K562 (cell line): ENCODE results near the gene AKR1A1. TPM values are rescaled to one million over a fixed set of nuclear protein-coding genes. Genes with fewer than 3 reads are reported as not detected.

Source experiments
- FOXK2 ChIP-seq, 2 experiments: fragments of 450-650 bp; IDR thresholded peaks in 1 of 2; conservative IDR thresholded peaks in 1 of 2; 2 replicates each; pipeline ENCODE4 v1.6.1; 2016; ENCODE audit warnings: low read depth in 2 of 2, mild to moderate bottlenecking in 1 of 2
- HIVEP1 ChIP-seq: fragments of 250-450 bp; sonication (Bioruptor Pico); IDR thresholded peaks from 2 replicates; pipeline ENCODE4 v1.4.0; 2020; ENCODE audit warnings: mild to moderate bottlenecking
- KLF13 ChIP-seq: fragments of 450-650 bp; IDR thresholded peaks from 2 replicates; pipeline ENCODE4 v1.6.1; 2016; ENCODE audit warnings: missing genetic modification characterization, low read depth, mild to moderate bottlenecking, missing compliant biosample characterization, moderate library complexity, borderline replicate concordance
- MAZ ChIP-seq, 2 experiments: fragments of 450-650 bp in 1 of 2; sonication (generic) in 1 of 2; formaldehyde crosslinking; IDR thresholded peaks in 1 of 2; conservative IDR thresholded peaks in 1 of 2; 2 replicates each; pipeline versions ENCODE4 v1.4.0 to v1.5.0; 2020; ENCODE audit warnings: mild to moderate bottlenecking in 1 of 2, missing genetic modification reagents in 1 of 2
- POLR2B ChIP-seq: fragments of 450-650 bp; IDR thresholded peaks from 2 replicates; pipeline ENCODE4 v1.6.1; 2018; ENCODE audit warnings: low read depth; ENCODE audit not compliant: partially characterized antibody
- PPARD ChIP-seq: fragments of 250-450 bp; sonication (Bioruptor Pico); IDR thresholded peaks from 2 replicates; pipeline ENCODE4 v1.8.0; 2022; ENCODE audit warnings: inconsistent platforms, mild to moderate bottlenecking, moderate library complexity
- RHOXF2B ChIP-seq: fragments of 250-450 bp; sonication (Bioruptor Pico); conservative IDR thresholded peaks from 2 replicates; pipeline ENCODE4 v1.5.1; 2021
- SAFB ChIP-seq: fragments of 200-400 bp; formaldehyde crosslinking; IDR thresholded peaks from 2 replicates; pipeline ENCODE4 v1.6.1; 2017; ENCODE audit warnings: low read depth, low read length, borderline replicate concordance
- ZBTB7A ChIP-seq: IDR thresholded peaks from 2 replicates; pipeline ENCODE4 v1.6.1; 2011; ENCODE audit warnings: low read depth, mild to moderate bottlenecking, low read length, moderate library complexity, borderline replicate concordance; ENCODE audit not compliant: control insufficient read depth
- ZNF263 ChIP-seq: sonication (generic); formaldehyde crosslinking; IDR thresholded peaks from 2 replicates; pipeline ENCODE4 v1.8.0; 2022; ENCODE audit warnings: mild to moderate bottlenecking, missing genetic modification reagents, borderline replicate concordance
- polyA plus RNA-seq, 8 experiments: library from polyadenylated mRNA; depleted of rRNA in 4 of 8; stranded (reverse) in 5 of 8; unstranded in 3 of 8; fragments of >200 nt; fragmentation: Nextera tagmentation in 2 of 8; fragmentation: Illumina TruSeq in 1 of 8; extraction: Ambion mirVana in 2 of 8; extraction: Trizol in 1 of 8; gene quantifications; 2 replicates each; pipeline versions ENCODE4 v1.2.1 to v1.2.3, GENCODE V29; 2011 to 2014; ENCODE audit warnings: inconsistent platforms in 1 of 8, missing spikeins in 1 of 8
- total RNA-seq, 7 experiments: library from RNA; depleted of rRNA in 6 of 7; stranded (reverse); fragments of >200 nt in 6 of 7; fragmentation: Illumina TruSeq in 2 of 7; extraction: Trizol in 2 of 7; gene quantifications; 2 replicates each; pipeline versions ENCODE4 v1.2.1 to v1.2.3, GENCODE V29; 2011 to 2021; ENCODE audit warnings: low replicate concordance in 1 of 7
- TF ChIP-seq, protein P1 (sequence below): fragments of 250-450 bp; sonication (Bioruptor Pico); IDR thresholded peaks from 2 replicates; pipeline ENCODE4 v1.4.0; 2020
- TF ChIP-seq, protein P2 (sequence below): fragments of 450-650 bp; IDR thresholded peaks from 2 replicates; pipeline ENCODE4 v1.6.1; 2016; ENCODE audit warnings: low read depth

The AKR1A1 gene
- total and polyA plus RNA-seq, 9 of the 15 experiments (the other 6 are each of a cell fraction or from before 2014, with no cell fraction given), result 68.6 to 211 (median 132) TPM

DNA sequence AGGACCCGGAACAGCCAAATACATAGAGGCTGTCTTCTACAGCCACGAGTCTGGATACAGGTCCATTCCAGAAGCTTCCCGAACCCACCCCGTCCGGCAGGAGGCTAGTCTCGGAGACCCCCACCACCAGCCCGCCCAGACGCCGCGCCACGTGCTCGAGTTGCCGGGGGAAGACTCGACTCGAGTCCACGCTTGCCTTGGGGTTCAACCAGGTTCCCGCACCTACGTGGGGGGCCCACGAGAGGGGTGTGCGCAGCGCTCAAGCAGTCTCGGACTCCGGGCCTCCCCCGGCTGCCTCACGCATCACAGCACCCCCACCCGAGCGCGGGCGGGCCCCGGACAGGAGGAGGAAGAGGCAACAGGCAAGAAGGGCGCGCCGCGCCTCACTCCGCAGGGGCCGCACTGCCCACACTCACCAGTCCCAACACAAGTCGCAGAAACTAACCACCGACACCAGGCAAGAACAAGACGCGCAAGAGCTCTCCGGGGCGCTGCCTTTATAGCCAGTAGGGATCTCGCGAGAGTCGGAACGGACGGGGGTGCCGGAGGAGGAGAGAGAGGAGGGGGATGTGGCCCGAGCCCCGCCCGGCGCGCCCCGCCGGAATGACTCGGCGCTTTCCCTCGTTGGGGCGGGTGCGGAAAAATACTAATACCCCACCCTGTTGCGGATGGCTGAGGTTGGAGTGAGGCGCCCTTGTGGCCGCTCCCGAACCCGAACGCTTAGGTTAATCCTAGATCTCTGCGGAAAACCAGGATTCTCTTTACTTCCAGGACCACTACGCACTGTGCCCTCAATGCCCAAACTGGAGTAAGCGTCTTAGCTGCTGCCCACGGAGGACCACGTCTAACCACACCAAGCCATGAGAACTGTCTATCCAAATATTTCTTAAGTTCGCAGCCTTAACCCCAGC, 29.0 kb upstream of the AKR1A1 start, which contains the start of gene PRDX1 (continued):
- TF ChIP-seq POLR2B (peak; percentile 100), ZBTB7A (peak; percentile 96), HIVEP1 (CRISPR knock-in tag) (no peak), PPARD (CRISPR knock-in tag) (no peak), SAFB (peak; percentile 87), FOXK2 (conservative IDR thresholded peaks at IDR 0.05 in 1 of 2, IDR thresholded peaks at IDR 0.05 in 1 of 2; ENCODE audit: low read depth in 2 of 2) (peak; percentile 68 to 76), RHOXF2B (CRISPR knock-in tag) (no peak), MAZ (CRISPR knock-in tag; conservative IDR thresholded peaks at IDR 0.05 in 1 of 2, IDR thresholded peaks at IDR 0.05 in 1 of 2) (peak; percentile 100), KLF13 (tag) (peak; percentile 68), ZNF263 (peak; percentile 84)
- TF ChIP-seq, protein P1, sequence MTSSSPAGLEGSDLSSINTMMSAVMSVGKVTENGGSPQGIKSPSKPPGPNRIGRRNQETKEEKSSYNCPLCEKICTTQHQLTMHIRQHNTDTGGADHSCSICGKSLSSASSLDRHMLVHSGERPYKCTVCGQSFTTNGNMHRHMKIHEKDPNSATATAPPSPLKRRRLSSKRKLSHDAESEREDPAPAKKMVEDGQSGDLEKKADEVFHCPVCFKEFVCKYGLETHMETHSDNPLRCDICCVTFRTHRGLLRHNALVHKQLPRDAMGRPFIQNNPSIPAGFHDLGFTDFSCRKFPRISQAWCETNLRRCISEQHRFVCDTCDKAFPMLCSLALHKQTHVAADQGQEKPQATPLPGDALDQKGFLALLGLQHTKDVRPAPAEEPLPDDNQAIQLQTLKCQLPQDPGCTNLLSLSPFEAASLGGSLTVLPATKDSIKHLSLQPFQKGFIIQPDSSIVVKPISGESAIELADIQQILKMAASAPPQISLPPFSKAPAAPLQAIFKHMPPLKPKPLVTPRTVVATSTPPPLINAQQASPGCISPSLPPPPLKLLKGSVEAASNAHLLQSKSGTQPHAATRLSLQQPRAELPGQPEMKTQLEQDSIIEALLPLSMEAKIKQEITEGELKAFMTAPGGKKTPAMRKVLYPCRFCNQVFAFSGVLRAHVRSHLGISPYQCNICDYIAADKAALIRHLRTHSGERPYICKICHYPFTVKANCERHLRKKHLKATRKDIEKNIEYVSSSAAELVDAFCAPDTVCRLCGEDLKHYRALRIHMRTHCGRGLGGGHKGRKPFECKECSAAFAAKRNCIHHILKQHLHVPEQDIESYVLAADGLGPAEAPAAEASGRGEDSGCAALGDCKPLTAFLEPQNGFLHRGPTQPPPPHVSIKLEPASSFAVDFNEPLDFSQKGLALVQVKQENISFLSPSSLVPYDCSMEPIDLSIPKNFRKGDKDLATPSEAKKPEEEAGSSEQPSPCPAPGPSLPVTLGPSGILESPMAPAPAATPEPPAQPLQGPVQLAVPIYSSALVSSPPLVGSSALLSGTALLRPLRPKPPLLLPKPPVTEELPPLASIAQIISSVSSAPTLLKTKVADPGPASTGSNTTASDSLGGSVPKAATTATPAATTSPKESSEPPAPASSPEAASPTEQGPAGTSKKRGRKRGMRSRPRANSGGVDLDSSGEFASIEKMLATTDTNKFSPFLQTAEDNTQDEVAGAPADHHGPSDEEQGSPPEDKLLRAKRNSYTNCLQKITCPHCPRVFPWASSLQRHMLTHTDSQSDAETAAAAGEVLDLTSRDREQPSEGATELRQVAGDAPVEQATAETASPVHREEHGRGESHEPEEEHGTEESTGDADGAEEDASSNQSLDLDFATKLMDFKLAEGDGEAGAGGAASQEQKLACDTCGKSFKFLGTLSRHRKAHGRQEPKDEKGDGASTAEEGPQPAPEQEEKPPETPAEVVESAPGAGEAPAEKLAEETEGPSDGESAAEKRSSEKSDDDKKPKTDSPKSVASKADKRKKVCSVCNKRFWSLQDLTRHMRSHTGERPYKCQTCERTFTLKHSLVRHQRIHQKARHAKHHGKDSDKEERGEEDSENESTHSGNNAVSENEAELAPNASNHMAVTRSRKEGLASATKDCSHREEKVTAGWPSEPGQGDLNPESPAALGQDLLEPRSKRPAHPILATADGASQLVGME (CRISPR knock-in tag), result peak; percentile 64; the same call in 1 of the 2 replicates
- TF ChIP-seq, protein P2, sequence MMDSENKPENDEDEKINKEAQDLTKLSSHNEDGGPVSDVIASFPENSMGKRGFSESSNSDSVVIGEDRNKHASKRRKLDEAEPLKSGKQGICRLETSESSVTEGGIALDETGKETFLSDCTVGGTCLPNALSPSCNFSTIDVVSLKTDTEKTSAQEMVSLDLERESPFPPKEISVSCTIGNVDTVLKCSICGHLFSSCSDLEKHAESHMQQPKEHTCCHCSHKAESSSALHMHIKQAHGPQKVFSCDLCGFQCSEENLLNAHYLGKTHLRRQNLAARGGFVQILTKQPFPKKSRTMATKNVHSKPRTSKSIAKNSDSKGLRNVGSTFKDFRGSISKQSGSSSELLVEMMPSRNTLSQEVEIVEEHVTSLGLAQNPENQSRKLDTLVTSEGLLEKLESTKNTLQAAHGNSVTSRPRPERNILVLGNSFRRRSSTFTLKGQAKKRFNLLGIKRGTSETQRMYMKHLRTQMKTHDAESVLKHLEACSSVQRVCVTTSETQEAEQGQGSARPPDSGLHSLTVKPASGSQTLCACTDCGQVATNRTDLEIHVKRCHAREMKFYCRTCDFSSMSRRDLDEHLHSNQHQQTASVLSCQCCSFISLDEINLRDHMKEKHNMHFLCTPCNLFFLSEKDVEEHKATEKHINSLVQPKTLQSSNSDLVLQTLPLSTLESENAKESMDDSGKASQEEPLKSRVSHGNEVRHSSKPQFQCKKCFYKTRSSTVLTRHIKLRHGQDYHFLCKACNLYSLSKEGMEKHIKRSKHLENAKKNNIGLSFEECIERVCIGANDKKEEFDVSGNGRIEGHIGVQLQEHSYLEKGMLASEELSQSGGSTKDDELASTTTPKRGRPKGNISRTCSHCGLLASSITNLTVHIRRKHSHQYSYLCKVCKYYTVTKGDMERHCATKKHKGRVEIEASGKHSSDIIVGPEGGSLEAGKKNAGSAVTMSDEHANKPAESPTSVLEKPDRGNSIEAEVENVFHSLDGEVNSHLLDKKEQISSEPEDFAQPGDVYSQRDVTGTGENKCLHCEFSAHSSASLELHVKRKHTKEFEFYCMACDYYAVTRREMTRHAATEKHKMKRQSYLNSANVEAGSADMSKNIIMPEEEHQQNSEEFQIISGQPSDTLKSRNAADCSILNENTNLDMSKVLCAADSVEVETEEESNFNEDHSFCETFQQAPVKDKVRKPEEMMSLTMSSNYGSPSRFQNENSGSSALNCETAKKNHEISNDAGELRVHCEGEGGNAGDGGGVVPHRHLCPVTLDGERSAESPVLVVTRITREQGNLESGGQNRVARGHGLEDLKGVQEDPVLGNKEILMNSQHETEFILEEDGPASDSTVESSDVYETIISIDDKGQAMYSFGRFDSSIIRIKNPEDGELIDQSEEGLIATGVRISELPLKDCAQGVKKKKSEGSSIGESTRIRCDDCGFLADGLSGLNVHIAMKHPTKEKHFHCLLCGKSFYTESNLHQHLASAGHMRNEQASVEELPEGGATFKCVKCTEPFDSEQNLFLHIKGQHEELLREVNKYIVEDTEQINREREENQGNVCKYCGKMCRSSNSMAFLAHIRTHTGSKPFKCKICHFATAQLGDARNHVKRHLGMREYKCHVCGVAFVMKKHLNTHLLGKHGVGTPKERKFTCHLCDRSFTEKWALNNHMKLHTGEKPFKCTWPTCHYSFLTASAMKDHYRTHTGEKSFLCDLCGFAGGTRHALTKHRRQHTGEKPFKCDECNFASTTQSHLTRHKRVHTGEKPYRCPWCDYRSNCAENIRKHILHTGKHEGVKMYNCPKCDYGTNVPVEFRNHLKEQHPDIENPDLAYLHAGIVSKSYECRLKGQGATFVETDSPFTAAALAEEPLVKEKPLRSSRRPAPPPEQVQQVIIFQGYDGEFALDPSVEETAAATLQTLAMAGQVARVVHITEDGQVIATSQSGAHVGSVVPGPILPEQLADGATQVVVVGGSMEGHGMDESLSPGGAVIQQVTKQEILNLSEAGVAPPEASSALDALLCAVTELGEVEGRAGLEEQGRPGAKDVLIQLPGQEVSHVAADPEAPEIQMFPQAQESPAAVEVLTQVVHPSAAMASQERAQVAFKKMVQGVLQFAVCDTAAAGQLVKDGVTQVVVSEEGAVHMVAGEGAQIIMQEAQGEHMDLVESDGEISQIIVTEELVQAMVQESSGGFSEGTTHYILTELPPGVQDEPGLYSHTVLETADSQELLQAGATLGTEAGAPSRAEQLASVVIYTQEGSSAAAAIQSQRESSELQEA, result no peak; the same call in 1 of the 2 replicates
